Endothelial cell of umbilical vein (primary cell): ENCODE measurements around the gene SETX.

Experiments
- CTCF ChIP-seq, 2 donors: IDR thresholded peaks; 1 replicate in 1 of 2; 2 replicates in 1 of 2; pipeline ENCODE4 v1.5.1; 2011; ENCODE audit warnings: low read length in 2 of 2, mild to moderate bottlenecking in 2 of 2, moderate library complexity in 2 of 2, control low read depth in 1 of 2, inconsistent platforms in 1 of 2, low read depth in 1 of 2; ENCODE audit not compliant: insufficient read depth in 1 of 2; ENCODE audit errors: extremely low read depth in 1 of 2
- POLR2A ChIP-seq: IDR thresholded peaks from 2 replicates; pipeline ENCODE4 v1.6.1; 2012; ENCODE audit warnings: low read depth, mild to moderate bottlenecking, control low read depth, low read length

DNA sequence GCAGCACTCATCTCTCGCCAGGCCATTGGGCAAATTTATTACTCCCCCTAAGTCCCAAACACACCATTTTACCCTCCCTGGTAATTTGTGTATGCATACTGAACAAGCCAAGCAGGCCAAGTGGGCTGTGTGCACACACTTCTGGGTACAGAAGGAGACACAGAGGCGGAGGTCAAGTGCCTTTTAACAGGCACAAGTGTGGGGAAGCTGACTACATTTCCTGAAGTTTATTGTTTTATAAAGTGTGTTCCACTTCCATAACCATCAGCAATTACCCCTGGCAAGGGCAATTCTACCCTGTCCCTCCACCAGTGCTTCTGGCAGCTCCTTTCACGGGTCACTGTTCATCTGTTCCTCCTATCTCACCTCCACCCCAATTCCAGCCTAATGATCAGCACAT lies 93.9 kb downstream of the SETX start:
- no peak for TF ChIP-seq POLR2A
- TF ChIP-seq CTCF (IDR thresholded peaks at IDR 0.05; ENCODE audit: extremely low read depth in 1 of 2, insufficient read depth in 1 of 2, low read depth in 1 of 2, low read length in 2 of 2): no peak
